Peyer's patch (tissue), 4 donors: ENCODE data around the gene TMEM242.
"Not testable (repeated sequence)": the region's sequence is repeated elsewhere in the genome, so short reads cannot be mapped to it uniquely, and the experiment has no call there.

ENCODE experiments used
- POLR2A ChIP-seq, 2 donors: fragments of 450-650 bp; IDR thresholded peaks; one replicate each; pipeline ENCODE4 v1.5.1; 2017; ENCODE audit warnings: antibody characterized with exemption in 2 of 2, mild to moderate bottlenecking in 2 of 2, moderate library complexity in 2 of 2
- TF ChIP-seq, protein P1 (sequence below), 6 experiments: fragments of 450-650 bp in 4 of 6; fragments of 200-600 bp in 2 of 6; sonication (generic) in 1 of 6; IDR thresholded peaks; one replicate each; pipeline ENCODE4 v1.5.1; 2017 to 2019; ENCODE audit warnings: antibody characterized with exemption in 6 of 6, mild to moderate bottlenecking in 3 of 6, moderate library complexity in 1 of 6

DNA sequence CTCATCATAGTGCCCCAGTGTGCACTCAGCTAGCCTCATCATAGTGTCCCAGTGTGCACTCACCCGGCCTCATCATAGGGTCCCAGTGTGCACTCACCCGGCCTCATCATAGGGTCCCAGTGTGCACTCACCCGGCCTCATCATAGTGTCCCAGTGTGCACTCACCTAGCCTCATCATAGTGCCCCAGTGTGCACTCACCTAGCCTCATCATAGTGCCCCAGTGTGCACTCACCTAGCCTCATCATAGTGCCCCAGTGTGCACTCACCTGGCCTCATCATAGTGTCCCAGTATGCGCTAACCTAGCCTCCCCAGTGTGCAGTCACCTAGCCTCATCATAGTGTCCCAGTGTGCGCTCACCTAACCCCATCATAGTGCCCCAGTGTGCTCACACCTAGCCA, 12.6 kb downstream of the TMEM242 start:
- TF ChIP-seq, protein P1, sequence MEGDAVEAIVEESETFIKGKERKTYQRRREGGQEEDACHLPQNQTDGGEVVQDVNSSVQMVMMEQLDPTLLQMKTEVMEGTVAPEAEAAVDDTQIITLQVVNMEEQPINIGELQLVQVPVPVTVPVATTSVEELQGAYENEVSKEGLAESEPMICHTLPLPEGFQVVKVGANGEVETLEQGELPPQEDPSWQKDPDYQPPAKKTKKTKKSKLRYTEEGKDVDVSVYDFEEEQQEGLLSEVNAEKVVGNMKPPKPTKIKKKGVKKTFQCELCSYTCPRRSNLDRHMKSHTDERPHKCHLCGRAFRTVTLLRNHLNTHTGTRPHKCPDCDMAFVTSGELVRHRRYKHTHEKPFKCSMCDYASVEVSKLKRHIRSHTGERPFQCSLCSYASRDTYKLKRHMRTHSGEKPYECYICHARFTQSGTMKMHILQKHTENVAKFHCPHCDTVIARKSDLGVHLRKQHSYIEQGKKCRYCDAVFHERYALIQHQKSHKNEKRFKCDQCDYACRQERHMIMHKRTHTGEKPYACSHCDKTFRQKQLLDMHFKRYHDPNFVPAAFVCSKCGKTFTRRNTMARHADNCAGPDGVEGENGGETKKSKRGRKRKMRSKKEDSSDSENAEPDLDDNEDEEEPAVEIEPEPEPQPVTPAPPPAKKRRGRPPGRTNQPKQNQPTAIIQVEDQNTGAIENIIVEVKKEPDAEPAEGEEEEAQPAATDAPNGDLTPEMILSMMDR (IDR thresholded peaks at IDR 0.05) = not testable (repeated sequence)
- TF ChIP-seq POLR2A (IDR thresholded peaks at IDR 0.05) = not testable (repeated sequence)
